CD14-positive monocyte (primary cell): ENCODE data around the gene GPR161. TPM values are rescaled to one million over a fixed set of nuclear protein-coding genes. Genes with fewer than 3 reads are reported as not detected.

Experiments
- DNase-seq, 3 donors: peaks; one replicate each; pipeline ENCODE4 v3.0.0-alpha.2; 2011 to 2022
- H2AFZ ChIP-seq: 2 replicates; pipeline ENCODE4 v1.6.0; 2012; ENCODE audit warnings: mild to moderate bottlenecking, low read depth, low read length, inconsistent platforms; ENCODE audit not compliant: insufficient read depth, poor library complexity, severe bottlenecking
- H3K27ac ChIP-seq, 2 donors: 1 replicate in 1 of 2; 2 replicates in 1 of 2; pipeline ENCODE4 v1.5.1; 2012 to 2013; ENCODE audit warnings: low read length in 2 of 2, control low read depth in 1 of 2, inconsistent platforms in 1 of 2, low read depth in 1 of 2, mild to moderate bottlenecking in 1 of 2
- H3K27me3 ChIP-seq, 2 donors: one replicate each; pipeline versions ENCODE4 v1.6.0 to v1.6.1; 2011 to 2013; ENCODE audit warnings: low read length in 2 of 2; ENCODE audit not compliant: control insufficient read depth in 2 of 2, insufficient read depth in 2 of 2
- H3K36me3 ChIP-seq, 2 donors: replicated peaks in 1 of 2; 1 replicate in 1 of 2; 2 replicates in 1 of 2; pipeline versions ENCODE4 v1.5.1 to v1.6.1; 2012 to 2013; ENCODE audit warnings: low read length in 2 of 2, control low read depth in 1 of 2, inconsistent platforms in 1 of 2, mild to moderate bottlenecking in 1 of 2; ENCODE audit not compliant: insufficient read depth in 2 of 2, control insufficient read depth in 1 of 2
- H3K4me1 ChIP-seq, 2 donors: 1 replicate in 1 of 2; 2 replicates in 1 of 2; pipeline versions ENCODE4 v1.5.1 to v1.6.1; 2012 to 2013; ENCODE audit warnings: low read length in 2 of 2, control low read depth in 1 of 2, inconsistent platforms in 1 of 2, mild to moderate bottlenecking in 1 of 2, moderate library complexity in 1 of 2; ENCODE audit not compliant: insufficient read depth in 2 of 2, control insufficient read depth in 1 of 2
- H3K4me2 ChIP-seq: replicated peaks from 2 replicates; pipeline ENCODE3; 2012; ENCODE audit warnings: low read length, moderate library complexity, mild to moderate bottlenecking; ENCODE audit not compliant: poor library complexity, severe bottlenecking; ENCODE audit errors: extremely low read depth
- H3K4me3 ChIP-seq, 3 experiments: fragments of 200-600 bp in 1 of 3; sonication (generic) in 1 of 3; replicated peaks in 1 of 3; 1 replicate in 2 of 3; 2 replicates in 1 of 3; pipeline ENCODE4 v1.5.1; 2011 to 2013; ENCODE audit warnings: low read length in 3 of 3, mild to moderate bottlenecking in 3 of 3, control low read depth in 2 of 3, low read depth in 2 of 3, inconsistent platforms in 1 of 3, moderate library complexity in 1 of 3
- H3K79me2 ChIP-seq: 2 replicates; pipeline ENCODE4 v1.6.0; 2012; ENCODE audit warnings: mild to moderate bottlenecking, control low read depth, inconsistent platforms, low read length, moderate library complexity; ENCODE audit not compliant: insufficient read depth
- H3K9ac ChIP-seq: 2 replicates; pipeline ENCODE4 v1.6.0; 2017; ENCODE audit warnings: low read length, mild to moderate bottlenecking; ENCODE audit not compliant: insufficient read depth, poor library complexity, severe bottlenecking
- H3K9me3 ChIP-seq, 2 donors: replicated peaks in 1 of 2; 1 replicate in 1 of 2; 2 replicates in 1 of 2; pipeline versions ENCODE4 v1.5.1 to v1.6.1; 2012 to 2013; ENCODE audit warnings: low read length in 2 of 2, control low read depth in 1 of 2; ENCODE audit not compliant: control insufficient read depth in 1 of 2, insufficient read depth in 1 of 2
- H4K20me1 ChIP-seq: 2 replicates; pipeline ENCODE4 v1.6.0; 2012; ENCODE audit warnings: mild to moderate bottlenecking, low read length, control low read depth, moderate library complexity; ENCODE audit not compliant: insufficient read depth
- H3K27ac Mint-ChIP-seq, 7 donors: one replicate each; pipeline ENCODE4 v1.8.0; 2020; ENCODE audit warnings: mild to moderate bottlenecking in 7 of 7, mixed read lengths in 7 of 7, moderate library complexity in 6 of 7, inconsistent platforms in 2 of 7
- H3K27me3 Mint-ChIP-seq, 3 donors: one replicate each; pipeline ENCODE4 v1.8.0; 2021 to 2022; ENCODE audit warnings: low read depth in 3 of 3, mild to moderate bottlenecking in 3 of 3, mixed read lengths in 3 of 3, moderate library complexity in 3 of 3, inconsistent platforms in 1 of 3
- H3K36me3 Mint-ChIP-seq, 2 donors: one replicate each; pipeline ENCODE4 v1.8.0; 2020; ENCODE audit warnings: mixed read lengths in 2 of 2, inconsistent platforms in 1 of 2, mild to moderate bottlenecking in 1 of 2
- H3K4me1 Mint-ChIP-seq: one replicate; pipeline ENCODE4 v1.8.0; 2020; ENCODE audit warnings: mild to moderate bottlenecking, mixed read lengths
- H3K4me3 Mint-ChIP-seq, 2 donors: one replicate each; pipeline ENCODE4 v1.8.0; 2020; ENCODE audit warnings: mild to moderate bottlenecking in 2 of 2, mixed read lengths in 2 of 2, moderate library complexity in 1 of 2
- H3K9me3 Mint-ChIP-seq, 7 donors: one replicate each; pipeline ENCODE4 v1.8.0; 2020 to 2022; ENCODE audit warnings: mixed read lengths in 7 of 7, mild to moderate bottlenecking in 6 of 7, moderate library complexity in 6 of 7, inconsistent platforms in 2 of 7
- CTCF ChIP-seq: fragments of 200-600 bp; IDR thresholded peaks from one replicate; pipeline ENCODE4 v1.8.0; 2022; ENCODE audit warnings: antibody characterized with exemption, mild to moderate bottlenecking
- WGBS: methylation state at CpG from one replicate; pipeline ENCODE4 v1.1.5; 2013; ENCODE audit warnings: missing lambda C conversion rate; ENCODE audit not compliant: insufficient coverage; 5-methylcytosine and 5-hydroxymethylcytosine counted together
- intact Hi-C, 2 donors: fragments of 100-400 bp; cut with micrococcal nuclease; formaldehyde crosslinking; loops; one replicate each; pipeline versions ENCODE4 v1.15.0 to v1.15.1; 2023
- polyA plus RNA-seq, 3 donors: library from polyadenylated mRNA; depleted of rRNA in 1 of 3; unstranded in 2 of 3; stranded (reverse) in 1 of 3; fragments of 300-500 nt in 2 of 3; fragments of >200 nt in 1 of 3; fragmentation: Illumina TruSeq in 2 of 3; gene quantifications; 1 replicate in 2 of 3; 2 replicates in 1 of 3; pipeline ENCODE4 v1.2.3, GENCODE V29; 2012 to 2021

The GPR161 gene
- polyA plus RNA-seq, 3 donors = 0.65 TPM; not detected in 2

GRCh38 chr1:168089326-168089978, 47.3 kb downstream of the GPR161 start:
- no peak overlapping the region for H3K9ac ChIP-seq
- 96% methylated on average over 12 of the region's 13 CpGs for WGBS
- DNase-seq = no peak
- H3K4me3 Mint-ChIP-seq = no peak overlapping the region
- H3K27ac Mint-ChIP-seq = no peak overlapping the region
- no peaks in the 10 kb centered on the region for H3K27me3 ChIP-seq
- intact Hi-C loops = no loop called here
- peaks cover 3 to 4% (median 4%) of the 10 kb centered on the region in 3 donors for H3K27me3 Mint-ChIP-seq
- H3K27ac ChIP-seq = no peak overlapping the region
- peaks cover 4% of the 10 kb centered on the region in 2 donors for H3K4me1 ChIP-seq
- H3K79me2 ChIP-seq = no peaks in the 10 kb centered on the region
- peaks cover 6% of the 10 kb centered on the region for H3K4me1 Mint-ChIP-seq
- no peaks in the 10 kb centered on the region for H3K36me3 Mint-ChIP-seq
- H3K4me3 ChIP-seq = no peak overlapping the region
- H3K9me3 ChIP-seq = no peaks in the 10 kb centered on the region
- H2AFZ ChIP-seq = no peak overlapping the region
- no peaks in the 10 kb centered on the region for H3K36me3 ChIP-seq
- H4K20me1 ChIP-seq = no peaks in the 10 kb centered on the region
- no peak for TF ChIP-seq CTCF
- H3K9me3 Mint-ChIP-seq = peaks cover 0 to 1% (median 0%) of the 10 kb centered on the region in 7 donors
- H3K4me2 ChIP-seq = no peak overlapping the region

GRCh38 chr1:168088511-168089325, 48.0 kb downstream of the GPR161 start:
- H3K4me1 Mint-ChIP-seq = peaks cover 6% of the 10 kb centered on the region
- Histone ChIP-seq H3K9me3 (no peaks in the 10 kb centered on the region), H3K36me3 (no peaks in the 10 kb centered on the region), H3K79me2 (no peaks in the 10 kb centered on the region), H4K20me1 (no peaks in the 10 kb centered on the region), H3K27me3 (no peaks in the 10 kb centered on the region), H3K4me3 (no peak overlapping the region), H3K9ac (no peak overlapping the region), H2AFZ (no peak overlapping the region), H3K27ac (no peak overlapping the region), H3K4me1 (peaks cover 4% of the 10 kb centered on the region in 2 donors), H3K4me2 (no peak overlapping the region)
- peaks cover 3 to 4% (median 4%) of the 10 kb centered on the region in 3 donors for H3K27me3 Mint-ChIP-seq
- 93% methylated on average over 12 of the region's 14 CpGs for WGBS
- no peak overlapping the region for H3K27ac Mint-ChIP-seq
- no peak for DNase-seq
- H3K9me3 Mint-ChIP-seq = peaks cover 0 to 1% (median 0%) of the 10 kb centered on the region in 7 donors
- TF ChIP-seq CTCF = no peak
- H3K4me3 Mint-ChIP-seq = no peak overlapping the region
- H3K36me3 Mint-ChIP-seq = no peaks in the 10 kb centered on the region
- intact Hi-C loops = no loop called here
